Effector CD4-positive, alpha-beta T cell (primary cell): ENCODE measurements around the gene BACH2.

Source experiments
- DNase-seq: peaks from one replicate; pipeline ENCODE4 v3.0.0-alpha.2; 2020

BACH2 gene

GRCh38 chr6:90277302-90278011 lies 19.2 kb downstream of the BACH2 start:
- DNase-seq: no peak

- peak; percentile 87 for DNase-seq
Observed at GRCh38 chr6:90274451-90275030, 22.1 kb downstream of the BACH2 start.

- DNase-seq: no peak
Observed at GRCh38 chr6:90273863-90274262, 22.8 kb downstream of the BACH2 start.

- no peak for DNase-seq
Observed at GRCh38 chr6:90272895-90273294, 23.7 kb downstream of the BACH2 start.

GRCh38 chr6:90271831-90272230 lies 24.8 kb downstream of the BACH2 start:
- DNase-seq: no peak

GRCh38 chr6:90269334-90269733 lies 27.3 kb downstream of the BACH2 start:
- DNase-seq: no peak

- no peak for DNase-seq
Observed at GRCh38 chr6:90268178-90268577, 28.5 kb downstream of the BACH2 start.

GRCh38 chr6:90266905-90267621 lies 29.6 kb downstream of the BACH2 start:
- DNase-seq: no peak

GRCh38 chr6:90264561-90264960 lies 32.1 kb downstream of the BACH2 start:
- DNase-seq: no peak

- DNase-seq: no peak
Observed at GRCh38 chr6:90263633-90264032, 33.0 kb downstream of the BACH2 start.

- DNase-seq: no peak
Observed at GRCh38 chr6:90261801-90262200, 34.8 kb downstream of the BACH2 start.

- no peak for DNase-seq
Observed at GRCh38 chr6:90257486-90257738, 39.2 kb downstream of the BACH2 start.

GRCh38 chr6:90256698-90257485 lies 39.8 kb downstream of the BACH2 start:
- DNase-seq: no peak

- DNase-seq: no peak
Observed at GRCh38 chr6:90253631-90254030, 43.0 kb downstream of the BACH2 start.

GRCh38 chr6:90251295-90251992 lies 45.2 kb downstream of the BACH2 start:
- DNase-seq: no peak

GRCh38 chr6:90250405-90250804 lies 46.2 kb downstream of the BACH2 start:
- DNase-seq: no peak

GRCh38 chr6:90249458-90249857 lies 47.2 kb downstream of the BACH2 start:
- DNase-seq: no peak

GRCh38 chr6:90249034-90249433 lies 47.6 kb downstream of the BACH2 start:
- no peak for DNase-seq

GRCh38 chr6:90247262-90247661 lies 49.4 kb downstream of the BACH2 start:
- no peak for DNase-seq

GRCh38 chr6:90241229-90241880 lies 55.3 kb downstream of the BACH2 start:
- no peak for DNase-seq

- no peak for DNase-seq
Observed at GRCh38 chr6:90238496-90239266, 58.0 kb downstream of the BACH2 start.
